ENCODE results near the gene RBM8A.

Gene RBM8A

DNA sequence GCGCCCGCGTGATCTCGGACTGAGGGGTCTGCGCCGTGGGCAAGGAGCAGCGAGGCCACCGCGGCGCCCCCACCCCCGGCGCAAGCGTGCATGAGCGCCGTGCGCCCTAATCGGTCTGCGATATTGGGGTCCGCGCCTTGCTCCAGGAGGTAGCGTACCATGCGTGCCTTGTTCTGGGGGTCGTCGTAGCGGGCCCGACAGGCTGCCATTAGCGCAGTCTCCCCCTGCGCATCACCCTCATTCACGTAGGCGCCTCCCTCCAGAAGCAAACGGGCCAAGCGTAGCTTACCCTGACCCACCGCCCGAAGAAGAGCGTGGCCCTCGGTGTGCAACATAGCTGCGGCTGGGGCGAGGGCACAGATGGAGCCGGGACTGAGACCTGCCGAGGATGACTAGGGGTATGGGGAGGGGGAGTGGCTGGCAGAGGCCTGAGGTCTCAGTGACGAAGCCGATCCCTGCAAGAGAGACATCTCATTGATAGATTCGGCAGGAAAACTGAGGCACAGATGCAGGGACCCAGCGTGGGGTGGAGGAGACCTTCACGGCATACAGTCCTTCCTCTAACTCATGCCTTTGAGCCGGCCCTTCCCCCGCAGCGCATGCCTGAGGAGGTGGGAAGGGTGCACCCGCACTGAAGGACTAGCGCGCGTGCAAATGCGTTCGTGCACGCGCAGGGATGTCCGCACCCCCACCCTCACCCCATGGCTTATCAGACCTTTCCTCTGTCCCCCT, 34.3 kb upstream of the RBM8A start:
- peak; percentile 34 for DNase-seq (ENCODE audit: low read depth)
- no peak overlapping the region for H3K4me3 ChIP-seq (ENCODE audit: low read depth, low read length)
- TF ChIP-seq MYC (IDR thresholded peaks at IDR 0.05; ENCODE audit: low read depth, low read length) (no peak), POLR2A (IDR thresholded peaks at IDR 0.05; ENCODE audit: extremely low read depth, insufficient read length) (no peak)

DNA sequence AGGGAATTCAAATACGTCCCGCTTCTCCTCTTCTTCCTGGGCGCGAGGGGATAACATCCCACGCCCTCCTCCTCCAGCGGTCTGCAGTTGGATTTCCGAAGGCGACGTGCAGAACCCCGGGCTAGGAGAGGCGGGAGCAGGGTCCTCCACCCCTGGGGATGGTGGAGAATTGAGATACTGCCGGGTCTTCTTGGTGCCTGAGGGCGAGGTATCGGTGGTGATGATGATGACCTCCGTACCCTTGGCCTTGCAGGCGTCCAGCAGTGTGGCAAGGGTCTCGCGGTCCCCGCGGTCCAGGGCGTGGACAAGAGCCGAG, 33.8 kb upstream of the RBM8A start:
- TF ChIP-seq, protein P1, sequence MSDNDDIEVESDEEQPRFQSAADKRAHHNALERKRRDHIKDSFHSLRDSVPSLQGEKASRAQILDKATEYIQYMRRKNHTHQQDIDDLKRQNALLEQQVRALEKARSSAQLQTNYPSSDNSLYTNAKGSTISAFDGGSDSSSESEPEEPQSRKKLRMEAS (IDR thresholded peaks at IDR 0.05; ENCODE audit: low read depth, low read length), result no peak
- TF ChIP-seq, protein P2, sequence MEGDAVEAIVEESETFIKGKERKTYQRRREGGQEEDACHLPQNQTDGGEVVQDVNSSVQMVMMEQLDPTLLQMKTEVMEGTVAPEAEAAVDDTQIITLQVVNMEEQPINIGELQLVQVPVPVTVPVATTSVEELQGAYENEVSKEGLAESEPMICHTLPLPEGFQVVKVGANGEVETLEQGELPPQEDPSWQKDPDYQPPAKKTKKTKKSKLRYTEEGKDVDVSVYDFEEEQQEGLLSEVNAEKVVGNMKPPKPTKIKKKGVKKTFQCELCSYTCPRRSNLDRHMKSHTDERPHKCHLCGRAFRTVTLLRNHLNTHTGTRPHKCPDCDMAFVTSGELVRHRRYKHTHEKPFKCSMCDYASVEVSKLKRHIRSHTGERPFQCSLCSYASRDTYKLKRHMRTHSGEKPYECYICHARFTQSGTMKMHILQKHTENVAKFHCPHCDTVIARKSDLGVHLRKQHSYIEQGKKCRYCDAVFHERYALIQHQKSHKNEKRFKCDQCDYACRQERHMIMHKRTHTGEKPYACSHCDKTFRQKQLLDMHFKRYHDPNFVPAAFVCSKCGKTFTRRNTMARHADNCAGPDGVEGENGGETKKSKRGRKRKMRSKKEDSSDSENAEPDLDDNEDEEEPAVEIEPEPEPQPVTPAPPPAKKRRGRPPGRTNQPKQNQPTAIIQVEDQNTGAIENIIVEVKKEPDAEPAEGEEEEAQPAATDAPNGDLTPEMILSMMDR (IDR thresholded peaks at IDR 0.05; ENCODE audit: low read depth, low read length), result no peak
- peak overlapping the region; percentile 73 for H3K4me3 ChIP-seq (ENCODE audit: low read depth, low read length)
- DNase-seq (ENCODE audit: low read depth), result no peak

GRCh38 chr1:145960468-145961108, 33.3 kb upstream of the RBM8A start:
- TF ChIP-seq, protein P2 (IDR thresholded peaks at IDR 0.05; ENCODE audit: low read depth, low read length), result no peak
- TF ChIP-seq POLR2A (IDR thresholded peaks at IDR 0.05; ENCODE audit: extremely low read depth, insufficient read length), result peak; percentile 67
- no peak; the same call in none of the 2 replicates for TF ChIP-seq MYC (IDR thresholded peaks at IDR 0.05; ENCODE audit: low read depth, low read length)
- TF ChIP-seq, protein P1 (IDR thresholded peaks at IDR 0.05; ENCODE audit: low read depth, low read length), result peak; percentile 26; the same call in 1 of the 2 replicates
- H3K4me3 ChIP-seq (ENCODE audit: low read depth, low read length), result peak overlapping the region; percentile 73
- DNase-seq (ENCODE audit: low read depth), result peak; percentile 87

DNA sequence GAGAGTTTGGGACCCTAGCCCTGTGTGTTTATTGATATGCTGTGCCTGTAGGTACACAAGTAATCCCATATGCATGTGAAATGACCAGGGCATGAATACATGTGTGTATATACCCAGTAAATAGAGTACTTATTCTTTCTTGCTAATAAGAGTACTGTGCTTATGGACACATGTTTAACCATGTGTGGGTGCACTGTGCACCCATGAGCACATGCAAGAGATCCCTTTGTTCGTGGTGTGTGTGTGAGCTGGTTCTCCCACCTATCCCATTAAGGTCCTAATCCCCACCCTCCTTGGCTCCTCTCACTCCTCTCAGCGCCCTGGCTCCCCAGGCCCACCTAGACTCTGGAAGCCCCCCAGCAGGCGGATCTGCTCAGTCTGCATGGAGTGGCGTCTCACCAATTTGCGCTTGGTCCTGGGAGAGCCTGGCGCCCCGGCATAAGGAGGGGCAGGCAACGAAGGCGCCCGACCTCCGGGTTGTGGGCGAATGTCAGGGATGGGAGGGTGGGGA, 32.7 kb upstream of the RBM8A start:
- TF ChIP-seq, protein P1 (IDR thresholded peaks at IDR 0.05; ENCODE audit: low read depth, low read length), result peak; percentile 87
- no peak for TF ChIP-seq POLR2A (IDR thresholded peaks at IDR 0.05; ENCODE audit: extremely low read depth, insufficient read length)
- no peak for DNase-seq (ENCODE audit: low read depth)
- peak overlapping the region; percentile 73 for H3K4me3 ChIP-seq (ENCODE audit: low read depth, low read length)

- H3K4me3 ChIP-seq (ENCODE audit: low read depth, low read length), result no peak overlapping the region
- TF ChIP-seq, protein P1 (IDR thresholded peaks at IDR 0.05; ENCODE audit: low read depth, low read length), result no peak
- TF ChIP-seq, protein P2 (IDR thresholded peaks at IDR 0.05; ENCODE audit: low read depth, low read length), result no peak
- TF ChIP-seq MYC (IDR thresholded peaks at IDR 0.05; ENCODE audit: low read depth, low read length) (no peak), POLR2A (IDR thresholded peaks at IDR 0.05; ENCODE audit: extremely low read depth, insufficient read length) (no peak)
- DNase-seq (ENCODE audit: low read depth), result peak; percentile 25
Measured at GRCh38 chr1:145959333-145959732, 32.0 kb upstream of the RBM8A start.

GRCh38 chr1:145958734-145959133, 31.4 kb upstream of the RBM8A start:
- H3K4me3 ChIP-seq (ENCODE audit: low read depth, low read length), result no peak overlapping the region
- no peak for TF ChIP-seq MYC (IDR thresholded peaks at IDR 0.05; ENCODE audit: low read depth, low read length)
- TF ChIP-seq, protein P2 (IDR thresholded peaks at IDR 0.05; ENCODE audit: low read depth, low read length), result no peak
- TF ChIP-seq POLR2A (IDR thresholded peaks at IDR 0.05; ENCODE audit: extremely low read depth, insufficient read length), result no peak
- TF ChIP-seq, protein P1 (IDR thresholded peaks at IDR 0.05; ENCODE audit: low read depth, low read length), result no peak
- no peak for DNase-seq (ENCODE audit: low read depth)

Data from NB4 (cell line).